Thoracic aorta (tissue), 2 donors: Measurements from ENCODE around the gene PCDH9. TPM values are rescaled to one million over a fixed set of nuclear protein-coding genes. Genes with fewer than 3 reads are reported as not detected.

ENCODE experiments used
- ATAC-seq: fragments of 150-250 bp; one replicate; pipeline ENCODE4 v1.8.0; 2017; ENCODE audit warnings: low read depth; ENCODE audit not compliant: insufficient number of reproducible peaks, low FRiP score
- DNase-seq: peaks from one replicate; pipeline ENCODE4 v3.0.0-alpha.2; 2020; ENCODE audit warnings: low spot score
- H3K27ac ChIP-seq, 2 donors: fragments of 200-600 bp; sonication (generic); 1 replicate in 1 of 2; 2 replicates in 1 of 2; pipeline ENCODE4 v1.5.1; 2016; ENCODE audit warnings: mild to moderate bottlenecking in 2 of 2, moderate library complexity in 2 of 2
- H3K27me3 ChIP-seq: fragments of 200-600 bp; sonication (generic); replicated peaks from 2 replicates; pipeline ENCODE4 v1.6.0; 2016; ENCODE audit warnings: mild to moderate bottlenecking; ENCODE audit not compliant: insufficient read depth
- H3K36me3 ChIP-seq: fragments of 200-600 bp; sonication (generic); one replicate; pipeline ENCODE4 v1.5.1; 2016
- H3K4me1 ChIP-seq, 2 donors: fragments of 200-600 bp; sonication (generic); 1 replicate in 1 of 2; 2 replicates in 1 of 2; pipeline versions ENCODE4 v1.5.1 to v1.6.0; 2016; ENCODE audit warnings: low read depth in 2 of 2, mild to moderate bottlenecking in 1 of 2; ENCODE audit not compliant: control insufficient read depth in 1 of 2
- H3K4me3 ChIP-seq: fragments of 200-600 bp; sonication (generic); 2 replicates; pipeline ENCODE4 v1.5.1; 2016; ENCODE audit warnings: mild to moderate bottlenecking
- H3K9me3 ChIP-seq: fragments of 200-600 bp; sonication (generic); 2 replicates; pipeline ENCODE4 v1.5.1; 2016
- total RNA-seq, 2 donors: library from RNA; depleted of rRNA; stranded (reverse); fragments of >200 nt; gene quantifications; one replicate each; pipeline versions ENCODE4 v1.1.0 to v1.2.3, GENCODE V29; 2016
- TF ChIP-seq, protein P1 (sequence below): fragments of 200-600 bp; sonication (generic); IDR thresholded peaks from one replicate; pipeline ENCODE4 v1.5.1; 2019; ENCODE audit warnings: antibody characterized with exemption

Gene PCDH9
- total RNA-seq, 2 donors from 2014 or later: 12.3 to 15.3 TPM

DNA sequence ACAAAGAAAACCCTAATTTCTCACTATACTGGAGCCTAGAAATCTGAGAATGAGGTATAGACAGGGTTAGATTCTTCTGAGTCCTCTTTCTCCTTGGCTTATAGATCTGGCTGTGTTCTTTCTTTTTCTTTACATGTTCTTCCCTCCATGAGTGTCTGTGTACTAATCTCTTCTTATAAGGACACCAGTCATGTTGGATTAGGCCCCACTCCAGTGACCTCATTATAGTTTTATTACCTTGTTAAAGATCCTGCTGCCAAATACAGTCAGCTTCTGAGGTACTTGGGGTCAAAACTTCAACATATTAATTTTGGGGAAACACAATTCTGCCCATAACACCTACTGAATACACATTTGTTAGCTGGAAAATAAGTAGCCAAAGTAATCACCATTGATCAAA, 302.6 kb downstream of the PCDH9 start:
- Histone ChIP-seq H3K27me3 (no peaks in the 10 kb centered on the region), H3K4me3 (no peak overlapping the region), H3K36me3 (no peaks in the 10 kb centered on the region), H3K9me3 (no peaks in the 10 kb centered on the region), H3K27ac (no peak overlapping the region), H3K4me1 (peaks cover 0 to 3% of the 10 kb centered on the region in 2 donors)
- TF ChIP-seq, protein P1, sequence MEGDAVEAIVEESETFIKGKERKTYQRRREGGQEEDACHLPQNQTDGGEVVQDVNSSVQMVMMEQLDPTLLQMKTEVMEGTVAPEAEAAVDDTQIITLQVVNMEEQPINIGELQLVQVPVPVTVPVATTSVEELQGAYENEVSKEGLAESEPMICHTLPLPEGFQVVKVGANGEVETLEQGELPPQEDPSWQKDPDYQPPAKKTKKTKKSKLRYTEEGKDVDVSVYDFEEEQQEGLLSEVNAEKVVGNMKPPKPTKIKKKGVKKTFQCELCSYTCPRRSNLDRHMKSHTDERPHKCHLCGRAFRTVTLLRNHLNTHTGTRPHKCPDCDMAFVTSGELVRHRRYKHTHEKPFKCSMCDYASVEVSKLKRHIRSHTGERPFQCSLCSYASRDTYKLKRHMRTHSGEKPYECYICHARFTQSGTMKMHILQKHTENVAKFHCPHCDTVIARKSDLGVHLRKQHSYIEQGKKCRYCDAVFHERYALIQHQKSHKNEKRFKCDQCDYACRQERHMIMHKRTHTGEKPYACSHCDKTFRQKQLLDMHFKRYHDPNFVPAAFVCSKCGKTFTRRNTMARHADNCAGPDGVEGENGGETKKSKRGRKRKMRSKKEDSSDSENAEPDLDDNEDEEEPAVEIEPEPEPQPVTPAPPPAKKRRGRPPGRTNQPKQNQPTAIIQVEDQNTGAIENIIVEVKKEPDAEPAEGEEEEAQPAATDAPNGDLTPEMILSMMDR: no peak
- no peak for DNase-seq
- ATAC-seq: no peak

DNA sequence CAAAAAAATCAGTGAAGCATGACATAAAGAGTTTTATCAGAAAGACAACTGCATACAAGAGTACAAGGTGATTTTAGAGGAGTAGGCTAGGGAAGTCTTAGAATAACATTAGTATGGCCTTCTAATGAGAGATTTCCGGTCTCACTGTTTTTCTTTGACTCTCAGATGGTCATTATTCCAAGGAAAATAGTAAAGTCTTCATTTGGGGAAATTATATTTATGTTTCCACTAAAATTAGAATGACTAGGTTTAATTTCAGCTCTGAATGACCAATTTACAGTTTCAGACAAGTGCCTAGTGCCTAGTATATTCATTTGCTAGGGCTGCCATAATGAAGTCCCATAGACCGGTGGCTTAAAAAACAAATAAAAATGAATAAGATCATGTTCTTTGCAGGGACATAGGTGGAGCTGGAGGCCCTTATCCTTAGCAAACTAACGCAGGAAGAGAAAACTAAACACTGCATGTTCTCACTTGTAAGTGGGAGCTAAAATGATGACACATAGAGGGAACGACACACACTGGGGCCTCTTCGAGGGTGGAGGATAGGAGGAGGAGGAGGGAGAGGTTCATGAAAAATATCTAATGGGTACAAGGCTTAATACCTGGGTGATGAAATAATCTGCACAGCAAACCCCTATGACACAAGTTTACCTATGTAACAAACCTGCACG, 303.1 kb downstream of the PCDH9 start:
- no peak overlapping the region for H3K27ac ChIP-seq
- no peak overlapping the region for H3K4me3 ChIP-seq
- H3K4me1 ChIP-seq: peaks cover 0 to 3% of the 10 kb centered on the region in 2 donors
- H3K36me3 ChIP-seq: no peaks in the 10 kb centered on the region
- no peaks in the 10 kb centered on the region for H3K9me3 ChIP-seq
- TF ChIP-seq, protein P1: no peak
- no peak for ATAC-seq
- no peak for DNase-seq
- H3K27me3 ChIP-seq: no peaks in the 10 kb centered on the region

- Histone ChIP-seq H3K27me3 (no peaks in the 10 kb centered on the region), H3K36me3 (no peaks in the 10 kb centered on the region), H3K9me3 (no peaks in the 10 kb centered on the region), H3K27ac (no peak overlapping the region), H3K4me1 (peaks cover 0 to 3% of the 10 kb centered on the region in 2 donors), H3K4me3 (no peak overlapping the region)
- DNase-seq (no peak), ATAC-seq (no peak)
- TF ChIP-seq, protein P1: no peak
Observed at GRCh38 chr13:66926200-66926850, 303.8 kb downstream of the PCDH9 start.

DNA sequence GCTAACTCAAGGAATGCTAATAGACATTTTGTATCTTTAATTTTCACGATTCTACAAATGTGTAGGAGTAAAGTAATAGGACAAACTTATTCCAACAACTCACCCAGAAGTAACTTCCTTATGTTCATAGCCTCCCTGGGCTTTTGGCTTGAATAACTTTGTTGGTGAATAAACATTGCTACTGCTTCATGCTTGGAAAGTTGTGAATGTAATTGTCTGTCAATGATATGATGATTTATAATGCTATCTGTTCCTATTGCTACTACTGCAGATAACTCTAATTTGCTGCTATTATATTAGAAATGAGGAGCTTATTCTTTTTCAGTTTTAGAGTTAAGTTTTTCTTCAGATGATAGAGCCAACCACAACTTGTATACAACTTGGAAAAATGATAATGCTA, 307.7 kb downstream of the PCDH9 start:
- TF ChIP-seq, protein P1: no peak
- no peaks in the 10 kb centered on the region for H3K36me3 ChIP-seq
- H3K27ac ChIP-seq: no peak overlapping the region
- no peak overlapping the region for H3K4me3 ChIP-seq
- H3K4me1 ChIP-seq: peaks cover 0 to 3% of the 10 kb centered on the region in 2 donors
- no peaks in the 10 kb centered on the region for H3K9me3 ChIP-seq
- ATAC-seq (no peak), DNase-seq (no peak)
- no peaks in the 10 kb centered on the region for H3K27me3 ChIP-seq

- DNase-seq (no peak), ATAC-seq (no peak)
Observed at GRCh38 chr13:66921437-66921836, 308.7 kb downstream of the PCDH9 start.

More at GRCh38 chr13:66921437-66921836, 308.7 kb downstream of the PCDH9 start:
- Histone ChIP-seq H3K4me3 (no peak overlapping the region), H3K27ac (no peak overlapping the region), H3K4me1 (no peaks in the 10 kb centered on the region), H3K36me3 (no peaks in the 10 kb centered on the region), H3K9me3 (no peaks in the 10 kb centered on the region), H3K27me3 (no peaks in the 10 kb centered on the region)
- TF ChIP-seq, protein P1: no peak
